ENCODE data around the gene PLOD1.
A peak's percentile ranks its signal among the peaks of the same experiment; 100 is the strongest.
"Not testable (repeated sequence)": the region's sequence is repeated elsewhere in the genome, so short reads cannot be mapped to it uniquely, and the experiment has no call there.

The PLOD1 gene

DNA sequence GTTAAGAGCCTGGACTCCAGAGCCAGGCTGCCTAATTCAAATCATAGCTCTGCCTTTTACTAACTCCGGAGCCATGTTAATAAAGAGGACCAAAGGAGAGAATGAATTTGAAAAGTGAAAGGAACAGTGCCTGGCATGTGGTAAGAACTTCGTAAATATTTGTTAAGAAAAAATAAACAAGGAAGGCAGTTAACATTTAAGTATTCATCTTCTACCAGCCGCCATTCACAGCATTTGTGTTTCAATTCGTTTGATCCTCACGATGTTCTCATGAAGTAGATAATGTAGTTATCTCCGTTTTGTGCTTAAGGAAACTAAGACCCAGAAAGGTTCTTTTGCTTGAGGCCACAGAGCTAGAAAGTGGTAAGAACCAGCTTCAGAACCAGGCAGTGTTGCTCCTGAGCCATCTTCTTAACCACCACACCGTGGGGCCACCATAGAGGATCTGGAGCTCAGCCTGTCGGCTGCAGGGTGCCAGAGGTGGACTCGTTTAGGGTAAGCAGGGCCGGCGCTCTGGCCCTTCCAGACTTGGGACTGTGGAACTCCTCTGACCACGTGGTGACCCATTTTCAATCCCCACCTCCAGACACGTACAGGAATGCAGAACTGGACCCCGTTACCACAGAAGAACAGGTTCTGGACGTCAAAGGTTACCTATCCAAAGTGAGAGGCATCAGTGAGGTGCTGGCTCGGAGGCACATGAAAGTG lies 57.6 kb downstream of the PLOD1 start:
- DNase-seq (ENCODE audit: low spot score in 2 of 2) (no peak), ATAC-seq (no peak)
- H3K36me3 Mint-ChIP-seq, result peaks cover 95% of the 10 kb centered on the region
- H3K4me3 Mint-ChIP-seq, result no peak overlapping the region
- no peak overlapping the region for H3K27ac Mint-ChIP-seq
- H3K4me1 Mint-ChIP-seq, result peaks cover 26% of the 10 kb centered on the region
- H3K9me3 Mint-ChIP-seq, result no peaks in the 10 kb centered on the region

- H3K4me1 Mint-ChIP-seq, result no peaks in the 10 kb centered on the region
- ATAC-seq (no peak), DNase-seq (ENCODE audit: low spot score in 2 of 2) (no peak)
- H3K9me3 Mint-ChIP-seq, result no peaks in the 10 kb centered on the region
- H3K4me3 Mint-ChIP-seq, result no peak overlapping the region
- no peak overlapping the region for H3K27ac Mint-ChIP-seq
- peaks cover 98% of the 10 kb centered on the region for H3K36me3 Mint-ChIP-seq
These were observed 62.7 kb downstream of the PLOD1 start for GRCh38 chr1:11997081-11997850.

- no peak for DNase-seq (ENCODE audit: low spot score in 2 of 2)
- no peak for ATAC-seq
- no peak overlapping the region for H3K27ac Mint-ChIP-seq
- no peak overlapping the region for H3K4me3 Mint-ChIP-seq
- peaks cover 98% of the 10 kb centered on the region for H3K36me3 Mint-ChIP-seq
- no peaks in the 10 kb centered on the region for H3K4me1 Mint-ChIP-seq
- H3K9me3 Mint-ChIP-seq, result no peaks in the 10 kb centered on the region
These were observed 64.1 kb downstream of the PLOD1 start for GRCh38 chr1:11998636-11999035.

DNA sequence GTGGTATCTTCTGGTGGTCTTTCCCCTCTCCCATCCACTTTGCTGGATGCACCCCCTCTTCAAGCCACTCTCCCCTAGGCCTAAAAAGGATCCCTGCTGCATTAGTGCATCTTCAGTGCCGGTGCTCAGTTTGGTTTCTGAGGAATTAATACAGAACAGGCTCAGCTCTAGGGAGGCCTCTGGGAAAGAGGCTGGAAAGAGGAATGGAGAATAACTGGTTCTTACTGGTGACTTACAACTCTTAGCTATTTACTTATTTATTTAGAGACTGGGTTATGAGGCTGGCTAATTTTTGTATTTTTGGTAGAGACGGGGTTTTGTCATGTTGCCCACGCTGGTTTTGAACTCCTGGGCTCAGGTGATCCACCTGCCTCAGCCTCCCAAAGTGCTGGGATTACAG lies 64.7 kb downstream of the PLOD1 start:
- Mint-ChIP-seq H3K36me3 (peaks cover 98% of the 10 kb centered on the region), H3K27ac (no peak overlapping the region), H3K4me1 (peaks cover 2% of the 10 kb centered on the region), H3K4me3 (no peak overlapping the region), H3K9me3 (no peaks in the 10 kb centered on the region)
- ATAC-seq (no peak), DNase-seq (ENCODE audit: low spot score in 2 of 2) (no peak)

DNA sequence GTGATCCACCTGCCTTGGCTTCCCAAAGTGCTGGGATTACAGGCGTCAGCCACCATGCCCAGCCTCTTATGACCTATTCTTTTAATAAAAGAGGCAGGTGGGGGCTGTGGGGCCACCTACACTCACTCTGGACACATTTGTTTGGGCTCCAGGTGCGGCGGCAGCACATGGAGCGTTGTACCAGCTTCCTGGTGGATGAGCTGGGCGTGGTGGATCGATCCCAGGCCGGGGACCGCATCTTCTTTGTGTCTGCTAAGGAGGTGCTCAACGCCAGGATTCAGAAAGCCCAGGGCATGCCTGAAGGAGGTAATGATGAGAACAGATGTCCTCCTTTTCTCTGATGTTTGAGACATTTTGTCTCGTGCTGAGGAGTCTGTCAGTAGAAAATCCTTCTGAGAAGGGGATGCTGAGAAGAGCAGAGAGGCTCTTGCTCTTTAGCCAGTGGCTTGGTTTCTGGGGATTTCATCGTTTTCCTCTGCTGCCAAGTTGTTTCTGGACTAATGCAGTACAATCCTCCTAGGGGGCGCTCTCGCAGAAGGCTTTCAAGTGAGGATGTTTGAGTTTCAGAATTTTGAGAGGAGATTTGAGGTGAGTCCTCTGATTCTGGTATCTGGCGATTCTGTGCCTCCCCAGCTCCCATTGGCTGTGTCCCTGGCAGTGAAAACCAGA lies 66.9 kb downstream of the PLOD1 start:
- Mint-ChIP-seq H3K4me1 (peaks cover 10% of the 10 kb centered on the region), H3K36me3 (peaks cover 98% of the 10 kb centered on the region), H3K4me3 (no peak overlapping the region), H3K9me3 (no peaks in the 10 kb centered on the region), H3K27ac (peak overlapping the region; percentile 61)
- ATAC-seq, result no peak
- DNase-seq (ENCODE audit: low spot score in 2 of 2), result peak; percentile 35 to 79

- DNase-seq (ENCODE audit: low spot score in 2 of 2) (no peak), ATAC-seq (no peak)
- H3K27ac Mint-ChIP-seq, result peak overlapping the region; percentile 61
- peaks cover 10% of the 10 kb centered on the region for H3K4me1 Mint-ChIP-seq
- no peak overlapping the region for H3K4me3 Mint-ChIP-seq
- H3K36me3 Mint-ChIP-seq, result peaks cover 98% of the 10 kb centered on the region
- no peaks in the 10 kb centered on the region for H3K9me3 Mint-ChIP-seq
These were observed 67.5 kb downstream of the PLOD1 start for GRCh38 chr1:12001996-12002493.

DNA sequence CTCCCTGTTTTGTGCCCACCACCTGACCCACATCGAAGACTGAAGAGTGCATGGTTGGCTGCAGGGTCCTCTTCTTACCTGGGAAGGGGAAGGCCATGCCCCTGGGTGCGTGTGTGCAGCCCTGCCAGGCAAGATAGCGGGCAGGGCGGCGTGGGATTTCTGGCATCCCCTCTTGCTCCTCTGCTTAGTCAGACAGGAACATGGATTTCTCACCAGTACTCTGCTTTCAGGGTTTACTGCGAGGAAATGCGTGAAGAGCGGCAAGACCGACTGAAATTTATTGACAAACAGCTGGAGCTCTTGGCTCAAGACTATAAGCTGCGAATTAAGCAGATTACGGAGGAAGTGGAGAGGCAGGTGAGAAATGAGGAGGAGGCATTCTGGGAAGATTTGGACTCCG lies 69.2 kb downstream of the PLOD1 start:
- H3K9me3 Mint-ChIP-seq, result no peaks in the 10 kb centered on the region
- H3K4me3 Mint-ChIP-seq, result no peak overlapping the region
- H3K27ac Mint-ChIP-seq, result peak overlapping the region; percentile 29
- DNase-seq (ENCODE audit: low spot score in 2 of 2) (no peak), ATAC-seq (no peak)
- H3K4me1 Mint-ChIP-seq, result peaks cover 10% of the 10 kb centered on the region
- H3K36me3 Mint-ChIP-seq, result peaks cover 90% of the 10 kb centered on the region

DNA sequence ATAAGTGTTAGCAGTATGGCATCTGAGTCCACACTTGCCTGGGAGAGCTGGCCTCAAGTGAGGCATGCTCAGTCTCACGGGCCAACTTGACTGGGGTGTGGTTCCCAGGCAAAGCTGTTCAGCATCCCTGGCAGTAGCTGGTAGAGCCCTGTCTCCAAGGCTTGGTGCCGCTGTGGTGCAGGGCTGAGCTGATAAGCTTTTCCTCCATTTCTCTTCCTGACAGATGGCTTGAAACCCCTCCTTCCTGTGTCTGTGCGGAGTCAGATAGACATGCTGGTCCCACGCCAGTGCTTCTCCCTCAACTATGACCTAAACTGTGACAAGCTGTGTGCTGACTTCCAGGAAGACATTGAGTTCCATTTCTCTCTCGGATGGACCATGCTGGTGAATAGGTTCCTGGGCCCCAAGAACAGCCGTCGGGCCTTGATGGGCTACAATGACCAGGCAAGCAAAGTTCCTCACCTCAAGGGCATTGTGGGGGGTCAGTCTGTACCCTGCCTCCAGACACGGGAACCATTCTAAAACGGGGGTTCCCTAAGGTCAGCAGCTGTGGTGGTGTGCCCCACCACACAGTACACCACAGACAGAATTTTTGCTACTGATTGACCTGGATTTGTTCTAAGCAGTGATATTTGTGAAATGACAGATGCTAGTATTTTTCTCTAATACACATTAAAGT lies 71.1 kb downstream of the PLOD1 start:
- peaks cover 85% of the 10 kb centered on the region for H3K36me3 Mint-ChIP-seq
- H3K27ac Mint-ChIP-seq, result peak overlapping the region; percentile 17
- no peak overlapping the region for H3K4me3 Mint-ChIP-seq
- DNase-seq (ENCODE audit: low spot score in 2 of 2), result no peak
- peaks cover 10% of the 10 kb centered on the region for H3K4me1 Mint-ChIP-seq
- no peaks in the 10 kb centered on the region for H3K9me3 Mint-ChIP-seq
- ATAC-seq, result no peak

- DNase-seq (ENCODE audit: low spot score in 2 of 2) (no peak), ATAC-seq (no peak)
- H3K4me3 Mint-ChIP-seq, result no peak overlapping the region
- H3K27ac Mint-ChIP-seq, result peak overlapping the region; percentile 17
- H3K4me1 Mint-ChIP-seq, result peaks cover 10% of the 10 kb centered on the region
- H3K9me3 Mint-ChIP-seq, result no peaks in the 10 kb centered on the region
- H3K36me3 Mint-ChIP-seq, result peaks cover 87% of the 10 kb centered on the region
These were observed 71.8 kb downstream of the PLOD1 start for GRCh38 chr1:12006167-12006921.

DNA sequence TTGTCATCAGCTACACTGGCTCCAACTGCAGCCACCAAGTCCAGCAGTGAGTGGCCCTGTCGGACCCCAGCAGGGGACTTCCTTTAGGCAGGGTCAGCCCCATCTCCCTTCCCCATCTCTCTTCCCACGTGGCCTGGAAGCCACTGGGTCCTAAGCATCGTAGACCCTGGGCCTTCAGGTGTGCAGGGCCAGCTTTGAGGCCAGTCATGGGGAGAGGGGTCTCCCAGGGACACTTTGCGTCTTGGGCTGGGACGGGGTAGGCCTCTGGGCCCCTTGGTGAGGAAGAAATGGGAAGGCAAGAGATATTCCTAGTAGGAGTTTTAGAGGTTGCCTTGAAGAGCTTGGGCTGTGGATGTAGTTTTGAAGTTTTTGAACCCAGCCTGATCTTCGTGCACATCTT lies 72.7 kb downstream of the PLOD1 start:
- Mint-ChIP-seq H3K4me3 (no peak overlapping the region), H3K4me1 (peaks cover 16% of the 10 kb centered on the region), H3K9me3 (no peaks in the 10 kb centered on the region), H3K27ac (peak overlapping the region; percentile 52), H3K36me3 (peaks cover 79% of the 10 kb centered on the region)
- no peak for DNase-seq (ENCODE audit: low spot score in 2 of 2)
- no peak for ATAC-seq

- Mint-ChIP-seq H3K4me1 (peaks cover 28% of the 10 kb centered on the region), H3K36me3 (peaks cover 77% of the 10 kb centered on the region)
- H3K4me3 Mint-ChIP-seq; H3K27ac Mint-ChIP-seq; DNase-seq (ENCODE audit: low spot score in 2 of 2); H3K9me3 Mint-ChIP-seq; ATAC-seq: not testable (repeated sequence)
These were observed 73.8 kb downstream of the PLOD1 start for GRCh38 chr1:12008355-12008754.

DNA sequence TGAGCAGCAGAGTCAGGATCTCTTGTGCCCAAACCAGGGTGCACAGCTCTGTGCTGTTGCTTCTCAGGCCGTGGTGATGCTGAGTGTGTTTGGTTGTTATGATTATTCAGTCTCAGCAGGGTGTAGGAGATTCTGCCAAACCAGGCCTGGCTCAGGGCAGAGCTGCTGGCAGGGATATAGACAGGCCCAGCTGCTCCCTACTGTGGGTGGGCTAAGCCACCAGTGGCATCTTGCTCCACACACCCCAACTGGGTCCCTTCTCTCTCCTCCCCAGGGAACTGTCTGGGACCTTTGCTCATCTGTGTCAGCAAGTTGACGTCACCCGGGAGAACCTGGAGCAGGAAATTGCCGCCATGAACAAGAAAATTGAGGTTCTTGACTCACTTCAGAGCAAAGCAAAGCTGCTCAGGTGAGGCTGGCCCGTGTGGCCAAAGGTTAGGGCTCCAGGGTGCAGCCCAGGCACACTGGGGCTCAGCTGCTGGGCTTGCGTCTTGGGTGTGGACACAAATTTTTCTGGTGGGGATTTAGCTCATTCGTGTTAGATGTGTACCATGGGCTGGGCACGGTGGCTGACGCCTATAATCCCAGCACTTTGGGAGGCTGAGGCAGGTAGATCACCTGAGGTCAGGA lies 74.9 kb downstream of the PLOD1 start:
- ATAC-seq (no peak), DNase-seq (ENCODE audit: low spot score in 2 of 2) (no peak)
- H3K36me3 Mint-ChIP-seq, result peaks cover 77% of the 10 kb centered on the region
- H3K27ac Mint-ChIP-seq, result no peak overlapping the region
- H3K9me3 Mint-ChIP-seq, result no peaks in the 10 kb centered on the region
- peaks cover 30% of the 10 kb centered on the region for H3K4me1 Mint-ChIP-seq
- H3K4me3 Mint-ChIP-seq, result no peak overlapping the region

DNA sequence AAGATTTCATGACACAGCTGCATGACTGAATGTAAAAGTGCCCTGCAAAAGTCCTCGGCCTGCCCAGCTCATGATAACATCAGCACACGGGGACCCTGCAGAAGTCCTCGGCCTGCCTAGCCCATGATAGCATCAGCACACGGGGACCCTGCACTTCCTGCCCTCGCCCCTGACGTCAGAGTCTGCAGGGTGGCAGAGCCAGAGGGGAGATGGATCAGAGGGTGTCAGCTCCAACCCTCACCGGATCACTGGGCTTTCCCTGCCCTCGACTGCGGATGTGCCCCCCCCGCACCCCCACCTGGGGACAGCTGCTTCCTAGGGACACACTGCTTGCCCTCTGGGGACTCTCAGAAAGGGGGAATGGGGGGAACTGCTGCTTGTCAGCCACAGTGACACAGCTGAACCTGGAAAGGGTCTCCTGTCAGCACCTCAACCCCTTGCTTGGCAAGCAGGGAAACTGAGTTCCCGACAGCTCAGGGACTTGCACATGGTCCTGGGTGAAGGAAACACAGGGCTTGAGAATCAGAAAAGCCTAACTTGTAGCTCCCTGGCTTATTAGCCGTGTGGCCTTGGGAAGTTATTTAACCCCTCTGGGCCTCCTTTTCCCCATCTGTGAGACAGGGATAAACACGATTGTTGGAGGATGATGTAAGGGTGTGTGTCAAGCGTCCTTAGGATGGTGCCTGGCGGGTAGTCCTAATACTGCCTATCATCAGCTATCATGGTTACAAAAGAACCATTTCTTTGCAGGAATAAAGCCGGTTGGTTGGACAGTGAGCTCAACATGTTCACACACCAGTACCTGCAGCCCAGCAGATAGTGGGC lies 76.4 kb downstream of the PLOD1 start:
- H3K4me1 Mint-ChIP-seq, result peaks cover 29% of the 10 kb centered on the region
- ATAC-seq (no peak), DNase-seq (ENCODE audit: low spot score in 2 of 2) (no peak)
- peak overlapping the region; percentile 93 for H3K27ac Mint-ChIP-seq
- H3K4me3 Mint-ChIP-seq, result no peak overlapping the region
- H3K9me3 Mint-ChIP-seq, result no peaks in the 10 kb centered on the region
- H3K36me3 Mint-ChIP-seq, result peaks cover 61% of the 10 kb centered on the region
